Esophagus squamous epithelium (tissue), 5 donors: ENCODE measurements around the gene TSNAX. TPM values are rescaled to one million over a fixed set of nuclear protein-coding genes. Genes with fewer than 3 reads are reported as not detected.

Experiments
- DNase-seq: peaks from one replicate; lab custom pipeline; 2025; lab: John Stamatoyannopoulos, UW
- H3K27ac ChIP-seq, 4 donors: fragments of 200-600 bp; sonication (generic); one replicate each; pipeline ENCODE4 v1.5.1; 2016 to 2019; ENCODE audit warnings: mild to moderate bottlenecking in 1 of 4
- H3K27me3 ChIP-seq, 4 donors: fragments of 200-600 bp; sonication (generic); 1 replicate in 3 of 4; 2 replicates in 1 of 4; pipeline versions ENCODE4 v1.5.1 to v1.6.0; 2017 to 2021; ENCODE audit warnings: antibody characterized with exemption in 1 of 4
- H3K36me3 ChIP-seq, 3 donors: fragments of 200-600 bp; sonication (generic); one replicate each; pipeline ENCODE4 v1.5.1; 2016 to 2019
- H3K4me1 ChIP-seq, 3 donors: fragments of 200-600 bp; sonication (generic); one replicate each; pipeline ENCODE4 v1.5.1; 2017 to 2019
- H3K4me3 ChIP-seq, 4 donors: fragments of 200-600 bp; sonication (generic); 1 replicate in 3 of 4; 2 replicates in 1 of 4; pipeline ENCODE4 v1.5.1; 2016 to 2019; ENCODE audit warnings: mild to moderate bottlenecking in 2 of 4, moderate library complexity in 1 of 4
- H3K9me3 ChIP-seq, 3 donors: fragments of 200-600 bp; sonication (generic); one replicate each; pipeline ENCODE4 v1.5.1; 2016 to 2019
- POLR2A ChIP-seq, 4 donors: fragments of 450-650 bp; IDR thresholded peaks; one replicate each; pipeline ENCODE4 v1.6.1; 2017; ENCODE audit warnings: antibody characterized with exemption in 4 of 4, mild to moderate bottlenecking in 4 of 4, moderate library complexity in 3 of 4
- WGBS, 2 donors: methylation state at CpG; one replicate each; pipeline ENCODE4 v1.1.5; 2018; 5-methylcytosine and 5-hydroxymethylcytosine counted together
- intact Hi-C: fragments of 100-400 bp; cut with DNase I; formaldehyde crosslinking; loops from one replicate; pipeline ENCODE4 v1.15.0; 2022
- total RNA-seq, 4 donors: library from RNA; depleted of rRNA; stranded (reverse); fragments of >200 nt; gene quantifications; one replicate each; pipeline ENCODE4 v1.1.0, GENCODE V29; 2016
- TF ChIP-seq, protein P1 (sequence below), 6 experiments: fragments of 450-650 bp in 4 of 6; fragments of 200-600 bp in 2 of 6; sonication (generic) in 2 of 6; IDR thresholded peaks; one replicate each; pipeline ENCODE4 v1.5.1; 2016 to 2019; ENCODE audit warnings: antibody characterized with exemption in 6 of 6, mild to moderate bottlenecking in 4 of 6, moderate library complexity in 4 of 6
- donor health status: DM: yes; HTN: yes; CAD: no.

TSNAX gene
- total RNA-seq, 4 donors from 2014 or later: 11.6 to 28.4 (median 22.3) TPM

- TF ChIP-seq, protein P1, sequence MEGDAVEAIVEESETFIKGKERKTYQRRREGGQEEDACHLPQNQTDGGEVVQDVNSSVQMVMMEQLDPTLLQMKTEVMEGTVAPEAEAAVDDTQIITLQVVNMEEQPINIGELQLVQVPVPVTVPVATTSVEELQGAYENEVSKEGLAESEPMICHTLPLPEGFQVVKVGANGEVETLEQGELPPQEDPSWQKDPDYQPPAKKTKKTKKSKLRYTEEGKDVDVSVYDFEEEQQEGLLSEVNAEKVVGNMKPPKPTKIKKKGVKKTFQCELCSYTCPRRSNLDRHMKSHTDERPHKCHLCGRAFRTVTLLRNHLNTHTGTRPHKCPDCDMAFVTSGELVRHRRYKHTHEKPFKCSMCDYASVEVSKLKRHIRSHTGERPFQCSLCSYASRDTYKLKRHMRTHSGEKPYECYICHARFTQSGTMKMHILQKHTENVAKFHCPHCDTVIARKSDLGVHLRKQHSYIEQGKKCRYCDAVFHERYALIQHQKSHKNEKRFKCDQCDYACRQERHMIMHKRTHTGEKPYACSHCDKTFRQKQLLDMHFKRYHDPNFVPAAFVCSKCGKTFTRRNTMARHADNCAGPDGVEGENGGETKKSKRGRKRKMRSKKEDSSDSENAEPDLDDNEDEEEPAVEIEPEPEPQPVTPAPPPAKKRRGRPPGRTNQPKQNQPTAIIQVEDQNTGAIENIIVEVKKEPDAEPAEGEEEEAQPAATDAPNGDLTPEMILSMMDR (IDR thresholded peaks at IDR 0.05): no peak
- TF ChIP-seq POLR2A (IDR thresholded peaks at IDR 0.05): no peak
- 83 to 84% methylated on average over 5 of the region's 5 CpGs for WGBS, 2 donors
Measured at GRCh38 chr1:231518485-231519034, 9.9 kb upstream of the TSNAX start.

GRCh38 chr1:231519166-231519565, 9.3 kb upstream of the TSNAX start:
- Histone ChIP-seq H3K36me3 (peaks cover 0 to 3% (median 0%) of the 10 kb centered on the region in 3 donors), H3K4me3 (no peak overlapping the region), H3K4me1 (no peaks in the 10 kb centered on the region), H3K9me3 (no peaks in the 10 kb centered on the region), H3K27me3 (no peaks in the 10 kb centered on the region), H3K27ac (no peak overlapping the region)
- no peak for DNase-seq
- 47 to 65% methylated on average over 2 of the region's 2 CpGs for WGBS, 2 donors
- intact Hi-C loops: no loop called here
- TF ChIP-seq POLR2A (IDR thresholded peaks at IDR 0.05): no peak

More at GRCh38 chr1:231518485-231519034, 9.9 kb upstream of the TSNAX start:
- Histone ChIP-seq H3K36me3 (peaks cover 0 to 3% (median 0%) of the 10 kb centered on the region in 3 donors), H3K4me1 (no peaks in the 10 kb centered on the region), H3K4me3 (no peak overlapping the region), H3K27me3 (no peaks in the 10 kb centered on the region), H3K27ac (no peak overlapping the region), H3K9me3 (no peaks in the 10 kb centered on the region)
- intact Hi-C loops: no loop called here
- DNase-seq: no peak

GRCh38 chr1:231522038-231522437, 6.4 kb upstream of the TSNAX start:
- no peaks in the 10 kb centered on the region for H3K4me1 ChIP-seq
- no peak for DNase-seq
- H3K4me3 ChIP-seq: no peak overlapping the region
- no peaks in the 10 kb centered on the region for H3K9me3 ChIP-seq
- WGBS, 2 donors: 94 to 96% methylated on average over 1 of the region's 1 CpG
- H3K36me3 ChIP-seq: peaks cover 0 to 3% (median 0%) of the 10 kb centered on the region in 3 donors
- no peak overlapping the region for H3K27ac ChIP-seq
- TF ChIP-seq, protein P1 (IDR thresholded peaks at IDR 0.05): no peak
- no peak for TF ChIP-seq POLR2A (IDR thresholded peaks at IDR 0.05)
- H3K27me3 ChIP-seq: no peaks in the 10 kb centered on the region
- intact Hi-C loops: loop anchor here (10.0 kb wide), 1 partner anchor 97 kb away; the partner anchor contains the start of gene EGLN1

GRCh38 chr1:231522931-231523642, 5.4 kb upstream of the TSNAX start:
- Histone ChIP-seq H3K27ac (no peak overlapping the region), H3K4me3 (no peak overlapping the region), H3K9me3 (no peaks in the 10 kb centered on the region), H3K27me3 (no peaks in the 10 kb centered on the region), H3K36me3 (peaks cover 0 to 3% (median 0%) of the 10 kb centered on the region in 3 donors), H3K4me1 (peaks cover 0 to 8% (median 6%) of the 10 kb centered on the region in 3 donors)
- no peak for DNase-seq
- TF ChIP-seq, protein P1 (IDR thresholded peaks at IDR 0.05): no peak
- intact Hi-C loops: loop anchor here (10.0 kb wide), 1 partner anchor 98 kb away; the partner anchor contains the start of gene EGLN1
- 74 to 90% methylated on average over 2 of the region's 2 CpGs for WGBS, 2 donors

GRCh38 chr1:231523816-231524215, 4.7 kb upstream of the TSNAX start:
- 79 to 89% methylated on average over 2 of the region's 2 CpGs for WGBS, 2 donors
- no peak overlapping the region for H3K4me3 ChIP-seq
- H3K27me3 ChIP-seq: no peaks in the 10 kb centered on the region
- no peak overlapping the region for H3K27ac ChIP-seq
- no peak for DNase-seq
- H3K36me3 ChIP-seq: peaks cover 0 to 3% (median 0%) of the 10 kb centered on the region in 3 donors
- TF ChIP-seq, protein P1 (IDR thresholded peaks at IDR 0.05): no peak
- TF ChIP-seq POLR2A (IDR thresholded peaks at IDR 0.05): no peak
- H3K4me1 ChIP-seq: peaks cover 0 to 8% (median 6%) of the 10 kb centered on the region in 3 donors
- intact Hi-C loops: loop anchor here (10.0 kb wide), 1 partner anchor 99 kb away; the partner anchor contains the start of gene EGLN1
- no peaks in the 10 kb centered on the region for H3K9me3 ChIP-seq
